ENCODE data around the gene CAMTA1. TPM values are rescaled to one million over a fixed set of nuclear protein-coding genes. Genes with fewer than 3 reads are reported as not detected.

Gene CAMTA1
- total and polyA plus RNA-seq, 4 donors, result 48.1 to 140 (median 52.3) TPM

DNA sequence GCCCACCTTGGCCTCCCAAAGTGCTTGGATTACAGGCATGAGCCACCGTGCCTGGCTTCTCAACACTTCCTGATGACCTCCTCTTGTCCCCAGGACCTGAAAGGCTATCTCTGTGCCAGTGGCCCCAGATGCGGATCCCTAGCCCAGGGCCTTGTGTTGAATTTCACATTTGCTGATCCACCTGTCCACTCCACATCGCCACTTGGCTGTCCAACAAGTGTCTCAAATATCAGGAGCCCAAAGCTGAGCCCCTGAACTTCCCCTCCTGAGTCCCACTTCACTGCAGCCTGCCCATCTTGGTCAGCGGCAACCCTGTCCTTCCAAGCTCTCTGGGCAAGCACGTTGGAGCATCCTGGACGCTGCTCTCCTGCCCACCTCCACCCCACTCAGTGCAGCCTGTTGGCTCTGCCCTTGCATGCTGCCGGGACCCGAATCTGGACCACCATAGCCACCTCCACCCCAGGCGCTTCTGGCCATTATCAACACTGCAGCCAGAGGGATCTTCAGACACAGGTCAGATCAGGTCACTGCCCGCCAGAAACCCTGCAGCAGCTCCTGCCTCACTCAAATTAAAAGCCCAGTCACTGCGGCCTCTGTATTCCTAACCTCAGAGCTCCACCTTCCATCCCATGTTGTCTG lies 633.3 kb downstream of the CAMTA1 start:
- DNase-seq, result peak in 1 of 3 donors; percentile 2
- H3K27ac ChIP-seq (ENCODE audit: low read depth in 1 of 2, low read length in 1 of 2), result no peak overlapping the region

GRCh38 chr1:7420098-7420445 lies 634.8 kb downstream of the CAMTA1 start:
- Histone ChIP-seq H3K36me3 (ENCODE audit: control insufficient read depth in 4 of 4, insufficient read depth in 4 of 4, low read length in 4 of 4) (no peaks in the 10 kb centered on the region), H3K4me3 (no peak overlapping the region), H3K4me1 (ENCODE audit: control insufficient read depth in 5 of 5, insufficient read depth in 5 of 5, low read length in 5 of 5) (no peaks in the 10 kb centered on the region), H3K27ac (ENCODE audit: low read depth in 1 of 2, low read length in 1 of 2) (no peak overlapping the region), H3K27me3 (ENCODE audit: control insufficient read depth in 3 of 3, insufficient read depth in 3 of 3, low read length in 2 of 3) (no peaks in the 10 kb centered on the region), H3K9ac (ENCODE audit: insufficient read depth in 1 of 2, low read length in 2 of 2) (no peak overlapping the region), H3K9me3 (ENCODE audit: control insufficient read depth in 4 of 4, insufficient read depth in 3 of 4, low read length in 3 of 4) (peaks cover 0 to 11% (median 1%) of the 10 kb centered on the region in 4 donors)
- no peak for DNase-seq
- 75 to 85% methylated on average over 9 of the region's 9 CpGs for WGBS, 2 donors
- ATAC-seq (ENCODE audit: insufficient read depth, low FRiP score), result no peak
- TF ChIP-seq CTCF (IDR thresholded peaks at IDR 0.05; ENCODE audit: control extremely low read depth, extremely low read depth), result no peak

More for the DNA sequence above, 633.3 kb downstream of the CAMTA1 start:
- Histone ChIP-seq H3K27me3 (ENCODE audit: control insufficient read depth in 3 of 3, insufficient read depth in 3 of 3, low read length in 2 of 3) (no peaks in the 10 kb centered on the region), H3K4me1 (ENCODE audit: control insufficient read depth in 5 of 5, insufficient read depth in 5 of 5, low read length in 5 of 5) (no peaks in the 10 kb centered on the region), H3K9me3 (ENCODE audit: control insufficient read depth in 4 of 4, insufficient read depth in 3 of 4, low read length in 3 of 4) (peaks cover 0 to 11% (median 1%) of the 10 kb centered on the region in 4 donors), H3K4me3 (no peak overlapping the region), H3K9ac (ENCODE audit: insufficient read depth in 1 of 2, low read length in 2 of 2) (no peak overlapping the region), H3K36me3 (ENCODE audit: control insufficient read depth in 4 of 4, insufficient read depth in 4 of 4, low read length in 4 of 4) (no peaks in the 10 kb centered on the region)
- no peak for ATAC-seq (ENCODE audit: insufficient read depth, low FRiP score)
- 75 to 77% methylated on average over 11 of the region's 11 CpGs for WGBS, 2 donors
- no peak for TF ChIP-seq CTCF (IDR thresholded peaks at IDR 0.05; ENCODE audit: control extremely low read depth, extremely low read depth)

- TF ChIP-seq CTCF (IDR thresholded peaks at IDR 0.05; ENCODE audit: control extremely low read depth, extremely low read depth), result no peak
- Histone ChIP-seq H3K4me3 (no peak overlapping the region), H3K4me1 (ENCODE audit: control insufficient read depth in 5 of 5, insufficient read depth in 5 of 5, low read length in 5 of 5) (no peaks in the 10 kb centered on the region), H3K36me3 (ENCODE audit: control insufficient read depth in 4 of 4, insufficient read depth in 4 of 4, low read length in 4 of 4) (no peaks in the 10 kb centered on the region), H3K9ac (ENCODE audit: insufficient read depth in 1 of 2, low read length in 2 of 2) (no peak overlapping the region), H3K27ac (ENCODE audit: low read depth in 1 of 2, low read length in 1 of 2) (no peak overlapping the region), H3K27me3 (ENCODE audit: control insufficient read depth in 3 of 3, insufficient read depth in 3 of 3, low read length in 2 of 3) (no peaks in the 10 kb centered on the region), H3K9me3 (ENCODE audit: control insufficient read depth in 4 of 4, insufficient read depth in 3 of 4, low read length in 3 of 4) (peaks cover 0 to 11% (median 1%) of the 10 kb centered on the region in 4 donors)
- 72 to 78% methylated on average over 6 of the region's 6 CpGs for WGBS, 2 donors
- ATAC-seq (ENCODE audit: insufficient read depth, low FRiP score) (no peak), DNase-seq (no peak)
Observed at GRCh38 chr1:7420470-7421100, 635.3 kb downstream of the CAMTA1 start.

Measured in lung (tissue), 12 donors.